Stimulated activated CD8-positive, alpha-beta memory T cell treated with anti-CD3 and anti-CD28 coated beads, Interleukin-15, amount 100 ng/mL, for 24 hours (primary cell): ENCODE data around the gene FLT3.
"Not testable (repeated sequence)": the region's sequence is repeated elsewhere in the genome, so short reads cannot be mapped to it uniquely, and the experiment has no call there.

ENCODE experiments used
- DNase-seq: peaks from one replicate; pipeline ENCODE4 v3.0.0-alpha.2; 2020; ENCODE audit warnings: low read depth

Gene FLT3

GRCh38 chr13:28044608-28045007 is 55.8 kb downstream of the FLT3 start:
- no peak for DNase-seq

GRCh38 chr13:28043224-28043623 is 57.2 kb downstream of the FLT3 start:
- no peak for DNase-seq

GRCh38 chr13:28041501-28041900 is 58.9 kb downstream of the FLT3 start:
- no peak for DNase-seq

- no peak for DNase-seq
Observed at GRCh38 chr13:28041031-28041461, 59.3 kb downstream of the FLT3 start.

GRCh38 chr13:28037399-28037798 is 63.0 kb downstream of the FLT3 start:
- DNase-seq: no peak

- no peak for DNase-seq
Observed at GRCh38 chr13:28035146-28035782, 65.1 kb downstream of the FLT3 start.

- no peak for DNase-seq
Observed at GRCh38 chr13:28033894-28034655, 66.3 kb downstream of the FLT3 start.

GRCh38 chr13:28032438-28032837 is 67.9 kb downstream of the FLT3 start:
- DNase-seq: not testable (repeated sequence)

- DNase-seq: no peak
Observed at GRCh38 chr13:28031896-28032288, 68.5 kb downstream of the FLT3 start.

- no peak for DNase-seq
Observed at GRCh38 chr13:28031220-28031895, 69.0 kb downstream of the FLT3 start.

GRCh38 chr13:28027607-28028364 is 72.6 kb downstream of the FLT3 start:
- no peak for DNase-seq

GRCh38 chr13:28027071-28027470 is 73.3 kb downstream of the FLT3 start:
- DNase-seq: no peak

- DNase-seq: no peak
Observed at GRCh38 chr13:28026508-28026907, 73.9 kb downstream of the FLT3 start.

GRCh38 chr13:28022848-28023518 is 77.4 kb downstream of the FLT3 start:
- DNase-seq: no peak

GRCh38 chr13:28014301-28014700 is 86.1 kb downstream of the FLT3 start:
- no peak for DNase-seq

- DNase-seq: no peak
Observed at GRCh38 chr13:28013482-28013881, 86.9 kb downstream of the FLT3 start.

GRCh38 chr13:28012896-28013295 is 87.5 kb downstream of the FLT3 start:
- no peak for DNase-seq

GRCh38 chr13:28012383-28012782 is 88.0 kb downstream of the FLT3 start:
- no peak for DNase-seq

- DNase-seq: no peak
Observed at GRCh38 chr13:28010046-28010445, 90.3 kb downstream of the FLT3 start.

- not testable (repeated sequence) for DNase-seq
Observed at GRCh38 chr13:28005016-28005415, 95.4 kb downstream of the FLT3 start.

GRCh38 chr13:28002886-28003698 is 97.3 kb downstream of the FLT3 start:
- no peak for DNase-seq
